ENCODE measurements around the gene TIE1. TPM values are rescaled to one million over a fixed set of nuclear protein-coding genes. Genes with fewer than 3 reads are reported as not detected.

The TIE1 gene
- total RNA-seq, 1 donor from 2014 or later: 9.6 TPM

Other genes starting within 250 kb of the TIE1 start
- 37.9 TPM for gene EBNA1BP2, start 128.7 kb upstream of the TIE1 start, total RNA-seq
- gene CFAP57, start 128.7 kb upstream of the TIE1 start, total RNA-seq: 0.74 TPM
- gene TMEM125, start 31.0 kb upstream of the TIE1 start, total RNA-seq: 0.49 TPM
- gene C1orf210, start 15.4 kb upstream of the TIE1 start, total RNA-seq: not detected
- gene MPL, start 36.8 kb downstream of the TIE1 start, total RNA-seq: not detected
- 2.7 TPM for gene CDC20, start 58.0 kb downstream of the TIE1 start, total RNA-seq
- gene ELOVL1, start 67.0 kb downstream of the TIE1 start, total RNA-seq: 5.7 TPM
- gene MED8, start 88.8 kb downstream of the TIE1 start, total RNA-seq: 13.0 TPM
- gene SZT2, start 88.9 kb downstream of the TIE1 start, total RNA-seq: 16.7 TPM
- gene HYI, start 152.9 kb downstream of the TIE1 start, total RNA-seq: 29.3 TPM
- gene PTPRF, start 229.9 kb downstream of the TIE1 start, total RNA-seq: 60.7 TPM